ENCODE results near the gene MCM6. TPM values are rescaled to one million over a fixed set of nuclear protein-coding genes. Genes with fewer than 3 reads are reported as not detected.

Gene MCM6
- 9.8 and 10.1 TPM in 2 replicates for total RNA-seq

GRCh38 chr2:135876066-135876711 lies at the start of gene MCM6:
MCM6 (minus strand) TSS chr2:135876443; CDS start chr2:135876365, 78 bp downstream.

GRCh38 chr2:135836596-135837270 lies 39.5 kb downstream of the MCM6 start, which contains the start of gene LCT:
LCT (minus strand) TSS chr2:135837184; CDS start chr2:135837169, 15 bp downstream.

Other genes with a start within 250 kb of the MCM6 start
- 47.8 and 61.6 TPM in 2 replicates for gene UBXN4, start 134.6 kb downstream of the MCM6 start, total RNA-seq
- under 0.01 and 0.09 TPM in 2 replicates for gene LCT, start 39.3 kb downstream of the MCM6 start, total RNA-seq
- gene DARS1, start 109.2 kb upstream of the MCM6 start, total RNA-seq, result 77.1 and 138 TPM in 2 replicates
- gene CXCR4, start 241.7 kb upstream of the MCM6 start, total RNA-seq, result under 0.01 and 0.09 TPM in 2 replicates

All from bronchial smooth muscle cell (primary cell).